WI38 (cell line): ENCODE data around the gene ERBB4.

Experiments
- H3K4me3 ChIP-seq: 2 replicates; pipeline ENCODE4 v1.5.1; 2011; ENCODE audit warnings: low read depth, mild to moderate bottlenecking, control low read depth, low read length
- TF ChIP-seq, protein P1 (sequence below): IDR thresholded peaks from 2 replicates; pipeline ENCODE4 v1.5.1; 2012; ENCODE audit warnings: low read depth, mild to moderate bottlenecking, control low read depth, low read length

The ERBB4 gene

DNA sequence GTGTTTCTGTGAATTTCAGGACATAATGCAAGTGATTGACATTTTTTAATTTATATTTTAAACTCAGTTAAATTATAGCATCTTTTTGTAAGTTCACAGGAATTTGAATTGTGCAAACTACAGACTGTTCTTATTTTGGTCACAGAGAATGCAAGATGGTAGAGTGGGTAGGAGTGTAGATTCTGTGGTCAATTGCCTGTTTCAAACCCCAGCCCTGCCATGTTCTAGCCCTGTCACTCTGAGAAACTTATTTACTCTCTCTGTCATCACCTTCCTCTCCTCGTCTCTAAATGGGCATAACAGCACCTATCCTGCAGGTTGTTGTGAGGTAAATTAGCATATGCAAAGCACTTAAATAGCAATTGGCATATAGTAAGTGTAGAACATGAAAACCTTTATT, 1102.4 kb downstream of the ERBB4 start:
- TF ChIP-seq, protein P1, sequence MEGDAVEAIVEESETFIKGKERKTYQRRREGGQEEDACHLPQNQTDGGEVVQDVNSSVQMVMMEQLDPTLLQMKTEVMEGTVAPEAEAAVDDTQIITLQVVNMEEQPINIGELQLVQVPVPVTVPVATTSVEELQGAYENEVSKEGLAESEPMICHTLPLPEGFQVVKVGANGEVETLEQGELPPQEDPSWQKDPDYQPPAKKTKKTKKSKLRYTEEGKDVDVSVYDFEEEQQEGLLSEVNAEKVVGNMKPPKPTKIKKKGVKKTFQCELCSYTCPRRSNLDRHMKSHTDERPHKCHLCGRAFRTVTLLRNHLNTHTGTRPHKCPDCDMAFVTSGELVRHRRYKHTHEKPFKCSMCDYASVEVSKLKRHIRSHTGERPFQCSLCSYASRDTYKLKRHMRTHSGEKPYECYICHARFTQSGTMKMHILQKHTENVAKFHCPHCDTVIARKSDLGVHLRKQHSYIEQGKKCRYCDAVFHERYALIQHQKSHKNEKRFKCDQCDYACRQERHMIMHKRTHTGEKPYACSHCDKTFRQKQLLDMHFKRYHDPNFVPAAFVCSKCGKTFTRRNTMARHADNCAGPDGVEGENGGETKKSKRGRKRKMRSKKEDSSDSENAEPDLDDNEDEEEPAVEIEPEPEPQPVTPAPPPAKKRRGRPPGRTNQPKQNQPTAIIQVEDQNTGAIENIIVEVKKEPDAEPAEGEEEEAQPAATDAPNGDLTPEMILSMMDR = no peak
- H3K4me3 ChIP-seq = no peak overlapping the region

- TF ChIP-seq, protein P1 = no peak
- no peak overlapping the region for H3K4me3 ChIP-seq
Observed at GRCh38 chr2:211435331-211435730, 1103.3 kb downstream of the ERBB4 start.

DNA sequence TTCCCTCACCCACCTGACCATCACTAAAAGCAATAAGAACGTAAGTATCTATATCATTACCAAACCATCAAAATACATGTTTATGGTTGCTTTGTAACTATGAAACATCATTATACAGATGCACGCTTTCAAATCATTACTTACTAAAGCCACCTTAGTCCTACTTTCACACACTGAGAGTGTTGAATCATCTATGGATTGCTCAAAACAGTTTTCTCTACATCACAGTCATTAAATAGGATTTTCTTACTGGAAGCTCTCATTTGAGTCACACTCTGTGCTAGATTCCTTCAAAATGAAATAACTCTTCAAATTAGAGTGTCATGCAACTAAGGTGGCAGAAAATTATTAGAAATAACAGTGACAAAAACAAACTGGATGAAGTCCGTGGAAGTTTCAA, 1103.8 kb downstream of the ERBB4 start:
- H3K4me3 ChIP-seq = no peak overlapping the region
- TF ChIP-seq, protein P1 = no peak

DNA sequence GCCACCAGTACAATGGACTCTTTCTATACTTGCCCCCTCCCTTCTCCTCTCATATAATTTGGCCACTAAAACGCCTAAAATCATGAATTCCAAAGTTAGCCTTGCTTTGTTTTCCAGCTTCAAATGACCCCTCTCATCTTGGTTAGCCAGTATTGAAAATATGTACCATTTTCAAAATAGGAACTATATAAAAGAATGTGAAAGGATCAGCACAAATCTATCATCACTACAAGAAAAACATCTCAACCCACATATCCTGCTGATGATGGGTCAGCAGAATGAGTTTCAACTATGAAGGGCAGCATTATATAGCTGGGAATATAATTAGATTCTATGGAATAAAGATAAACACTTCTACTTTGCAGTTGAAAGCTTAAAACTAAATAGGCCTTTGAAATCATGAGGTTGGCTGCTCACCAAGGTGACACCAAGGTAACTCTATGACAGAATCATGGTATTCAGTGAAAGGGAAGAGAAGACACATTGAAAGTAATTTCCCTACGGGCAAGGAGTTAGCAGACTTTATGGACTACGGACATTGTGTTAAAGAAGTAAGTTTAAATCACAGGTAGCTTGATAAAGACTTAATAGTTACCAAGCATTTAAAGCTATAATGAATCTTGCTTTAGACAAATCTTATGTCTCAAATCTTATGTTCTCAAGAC, 1109.2 kb downstream of the ERBB4 start:
- H3K4me3 ChIP-seq = no peak overlapping the region
- TF ChIP-seq, protein P1 = no peak

DNA sequence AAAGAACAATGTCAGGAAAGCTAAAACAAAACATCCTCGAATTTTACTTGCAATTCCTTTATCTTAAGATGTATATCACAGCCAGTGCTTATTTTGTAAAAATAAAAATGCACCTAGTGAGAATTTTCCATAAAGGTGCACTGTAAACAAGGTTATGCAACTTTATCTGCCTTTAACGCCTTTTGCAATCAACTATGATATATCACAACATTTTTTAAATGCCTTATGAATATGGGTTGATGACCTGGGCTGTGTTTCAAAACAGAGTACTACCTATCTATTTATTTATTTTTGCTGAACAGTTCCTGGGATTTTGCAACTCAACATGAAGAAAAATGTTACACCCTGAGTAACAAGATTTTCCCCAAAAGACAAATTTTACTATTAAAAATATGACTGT, 1112.4 kb downstream of the ERBB4 start:
- TF ChIP-seq, protein P1 = no peak
- no peak overlapping the region for H3K4me3 ChIP-seq

DNA sequence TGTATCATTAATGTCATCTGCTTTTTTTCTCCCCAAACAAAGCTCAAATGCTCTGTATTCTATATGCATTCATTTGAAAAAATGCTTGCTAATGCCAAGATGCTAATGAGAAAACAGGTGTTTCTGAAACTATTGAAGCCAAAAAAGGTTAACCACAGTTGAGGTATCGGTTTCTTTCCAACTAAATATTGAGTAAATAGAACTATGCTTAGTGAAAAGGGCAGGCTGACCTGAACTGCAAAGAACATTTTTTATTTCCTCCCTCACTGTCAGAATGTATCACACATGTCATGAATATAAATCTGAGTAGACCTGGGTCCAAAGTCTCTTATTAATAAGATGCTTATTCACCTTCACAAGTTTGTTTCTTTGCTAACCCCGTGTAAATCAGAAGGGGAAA, 1115.6 kb downstream of the ERBB4 start:
- H3K4me3 ChIP-seq = no peak overlapping the region
- TF ChIP-seq, protein P1 = no peak

DNA sequence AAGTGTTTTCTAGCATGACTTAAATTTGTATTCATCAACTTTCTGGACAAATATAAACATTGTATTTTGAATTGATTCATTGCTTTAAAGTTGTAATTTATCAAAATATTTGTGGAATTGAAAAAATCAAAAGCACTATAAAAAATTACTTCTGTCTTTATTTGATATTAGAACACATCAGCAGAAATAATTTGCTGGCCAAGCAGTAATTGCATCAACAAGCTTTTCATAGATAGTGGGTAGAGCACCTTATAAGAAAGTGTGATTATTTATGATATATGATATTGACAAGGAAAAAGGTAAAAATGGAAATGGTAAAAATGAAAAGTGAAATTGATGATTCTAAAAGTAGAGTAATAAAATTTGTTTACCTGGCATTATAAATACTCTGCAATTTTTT, 1121.1 kb downstream of the ERBB4 start:
- no peak overlapping the region for H3K4me3 ChIP-seq
- TF ChIP-seq, protein P1 = no peak
